CD4-positive, alpha-beta T cell treated with Interleukin-6 at 100 ng/mL for 8 hours (primary cell): Measurements from ENCODE around the gene SPDYE1.
A peak's percentile ranks its signal among the peaks of the same experiment; 100 is the strongest.

Source experiments
- DNase-seq: peaks from one replicate; pipeline ENCODE4 v3.0.0-alpha.2; 2020; ENCODE audit warnings: mixed read lengths, low spot score

Gene SPDYE1

GRCh38 chr7:44044315-44045225 is 46.9 kb downstream of the SPDYE1 start, which contains the start of gene DBNL:
TSS of gene DBNL (plus strand) at chr7:44044702. CDS start at chr7:44044738, 36 bp downstream.
- peak; percentile 86 for DNase-seq

- no peak for DNase-seq
Observed at GRCh38 chr7:44045226-44046014, 47.7 kb downstream of the SPDYE1 start.

- peak; percentile 34 for DNase-seq
Observed at GRCh38 chr7:44046321-44047061, 48.8 kb downstream of the SPDYE1 start.

GRCh38 chr7:44048031-44048795 is 50.5 kb downstream of the SPDYE1 start:
- no peak for DNase-seq

- no peak for DNase-seq
Observed at GRCh38 chr7:44050121-44050914, 52.6 kb downstream of the SPDYE1 start.

GRCh38 chr7:44050915-44051560 is 53.3 kb downstream of the SPDYE1 start:
- no peak for DNase-seq

GRCh38 chr7:44051611-44052220 is 54.0 kb downstream of the SPDYE1 start:
- DNase-seq = no peak

GRCh38 chr7:44052771-44053365 is 55.2 kb downstream of the SPDYE1 start:
- no peak for DNase-seq

- no peak for DNase-seq
Observed at GRCh38 chr7:44056681-44057080, 59.0 kb downstream of the SPDYE1 start.

- DNase-seq = no peak
Observed at GRCh38 chr7:44057181-44057848, 59.6 kb downstream of the SPDYE1 start.

- DNase-seq = no peak
Observed at GRCh38 chr7:44057849-44058758, 60.4 kb downstream of the SPDYE1 start.

- no peak for DNase-seq
Observed at GRCh38 chr7:44058759-44059218, 61.1 kb downstream of the SPDYE1 start.

- no peak for DNase-seq
Observed at GRCh38 chr7:44059219-44060090, 61.8 kb downstream of the SPDYE1 start.
